PC-9 (cell line): Measurements from ENCODE around the gene FHAD1. TPM values are rescaled to one million over a fixed set of nuclear protein-coding genes. Genes with fewer than 3 reads are reported as not detected.

ENCODE experiments used
- BruUV-seq: library from RNA; stranded (reverse); fragments of 400-500 nt; replicated peaks from 2 replicates; lab custom pipeline; 2021; lab: Mats Ljungman, UMichigan
- CTCF ChIA-PET: fragments of 300-600 bp; sonication (Branson Sonifier 250); formaldehyde crosslinking; loops from one replicate; lab custom pipeline; 2022; ENCODE audit warnings: antibody characterized with exemption; lab: Charles Lee
- POLR2A ChIA-PET: fragments of 300-600 bp; sonication (Branson Sonifier 250); formaldehyde crosslinking; loops from one replicate; lab custom pipeline; 2022; ENCODE audit warnings: antibody characterized with exemption; ENCODE audit not compliant: unreplicated experiment; lab: Charles Lee
- DNase-seq, 2 experiments: peaks; one replicate each; pipeline versions ENCODE4 v3.0.0 to v3.0.0-alpha.2; 2015 to 2022; ENCODE audit warnings: mixed read lengths in 1 of 2
- H2AFZ ChIP-seq: fragments of 200-600 bp; sonication (generic); 2 replicates; pipeline ENCODE4 v1.8.1; 2017; ENCODE audit warnings: antibody characterized with exemption
- H3F3A ChIP-seq: fragments of 200-600 bp; sonication (generic); 2 replicates; pipeline ENCODE4 v1.8.1; 2017; ENCODE audit warnings: antibody characterized with exemption, mild to moderate bottlenecking, low read depth; ENCODE audit not compliant: insufficient read depth
- H3K27ac ChIP-seq: fragments of 200-600 bp; sonication (generic); 2 replicates; pipeline ENCODE4 v1.6.1; 2016; ENCODE audit warnings: mixed run types
- H3K27me3 ChIP-seq: fragments of 200-600 bp; sonication (generic); 2 replicates; pipeline ENCODE4 v1.6.1; 2016; ENCODE audit warnings: low read depth, mixed run types; ENCODE audit not compliant: insufficient read depth
- H3K36me3 ChIP-seq: fragments of 200-600 bp; sonication (generic); 2 replicates; pipeline ENCODE4 v1.6.1; 2016; ENCODE audit warnings: low read depth, mixed run types
- H3K4me1 ChIP-seq: fragments of 200-600 bp; sonication (generic); replicated peaks from 2 replicates; pipeline ENCODE4 v1.6.1; 2016; ENCODE audit warnings: mixed run types; ENCODE audit not compliant: insufficient read depth
- H3K4me2 ChIP-seq: fragments of 200-600 bp; sonication (generic); 2 replicates; pipeline ENCODE4 v1.6.1; 2017; ENCODE audit warnings: mixed run types
- H3K4me3 ChIP-seq: fragments of 200-600 bp; sonication (generic); 2 replicates; pipeline ENCODE4 v1.6.1; 2016; ENCODE audit warnings: mixed run types
- H3K79me2 ChIP-seq: fragments of 200-600 bp; sonication (generic); 2 replicates; pipeline ENCODE4 v1.6.1; 2017; ENCODE audit warnings: low read depth, mixed run types
- H3K9me2 ChIP-seq: fragments of 200-600 bp; sonication (generic); 2 replicates; pipeline ENCODE4 v1.8.1; 2017; ENCODE audit warnings: mild to moderate bottlenecking; ENCODE audit not compliant: insufficient read depth
- H3K9me3 ChIP-seq: fragments of 200-600 bp; sonication (generic); 2 replicates; pipeline ENCODE4 v1.8.1; 2016; ENCODE audit warnings: low read depth; ENCODE audit not compliant: insufficient read depth
- H4K20me1 ChIP-seq: fragments of 200-600 bp; sonication (generic); 2 replicates; pipeline ENCODE4 v1.8.1; 2017; ENCODE audit not compliant: insufficient read depth
- EZH2 ChIP-seq: fragments of 200-600 bp; sonication (generic); IDR thresholded peaks from 2 replicates; pipeline ENCODE4 v1.8.0; 2017; ENCODE audit warnings: antibody characterized with exemption, low read depth
- intact Hi-C: fragments of 100-400 bp; cut with micrococcal nuclease; formaldehyde crosslinking; loops from one replicate; pipeline ENCODE4 v1.10.0; 2022; ENCODE audit not compliant: unreplicated experiment
- total RNA-seq: library from RNA; stranded (reverse); gene quantifications from 2 replicates; pipeline ENCODE4 v1.2.3, GENCODE V29; 2021
- TF ChIP-seq, protein P1 (sequence below): fragments of 200-600 bp; sonication (generic); conservative IDR thresholded peaks from 2 replicates; pipeline ENCODE4 v1.6.1; 2017; ENCODE audit warnings: mixed run types, antibody characterized with exemption, mild to moderate bottlenecking, moderate library complexity

The FHAD1 gene
- total RNA-seq, 1 experiment from 2014 or later, result 6.9 TPM

DNA sequence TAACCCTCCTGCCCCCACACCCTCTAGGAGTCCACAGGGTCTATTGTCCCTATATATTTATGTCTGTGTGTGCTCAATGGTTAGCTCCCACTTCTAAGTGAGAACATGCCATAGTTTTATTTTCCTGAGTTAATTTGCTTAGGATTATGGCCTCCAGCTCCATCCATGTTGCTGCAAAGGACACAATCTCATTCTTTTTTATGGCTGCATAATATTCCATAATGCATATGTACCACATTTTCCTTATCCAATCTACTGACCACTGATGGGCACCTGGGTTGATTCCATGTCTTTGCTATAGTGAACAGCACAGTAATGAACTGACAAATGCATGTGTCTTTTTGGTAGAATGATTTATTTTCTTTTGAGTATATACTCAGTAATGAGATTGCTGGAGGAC is 13.3 kb upstream of the FHAD1 start:
- H3K79me2 ChIP-seq, result no peaks in the 10 kb centered on the region
- no peaks in the 10 kb centered on the region for H3K9me2 ChIP-seq
- DNase-seq, result no peak
- H3K4me3 ChIP-seq, result no peak overlapping the region
- no peaks in the 10 kb centered on the region for H3K36me3 ChIP-seq
- no peak overlapping the region for H3K27ac ChIP-seq
- H3K27me3 ChIP-seq, result no peaks in the 10 kb centered on the region
- intact Hi-C loops, result no loop called here
- H4K20me1 ChIP-seq, result no peaks in the 10 kb centered on the region
- no TSS peak for BruUV-seq
- CTCF ChIA-PET, result no interaction called here
- POLR2A ChIA-PET, result no interaction called here
- no peaks in the 10 kb centered on the region for H3K4me1 ChIP-seq
- TF ChIP-seq, protein P1, sequence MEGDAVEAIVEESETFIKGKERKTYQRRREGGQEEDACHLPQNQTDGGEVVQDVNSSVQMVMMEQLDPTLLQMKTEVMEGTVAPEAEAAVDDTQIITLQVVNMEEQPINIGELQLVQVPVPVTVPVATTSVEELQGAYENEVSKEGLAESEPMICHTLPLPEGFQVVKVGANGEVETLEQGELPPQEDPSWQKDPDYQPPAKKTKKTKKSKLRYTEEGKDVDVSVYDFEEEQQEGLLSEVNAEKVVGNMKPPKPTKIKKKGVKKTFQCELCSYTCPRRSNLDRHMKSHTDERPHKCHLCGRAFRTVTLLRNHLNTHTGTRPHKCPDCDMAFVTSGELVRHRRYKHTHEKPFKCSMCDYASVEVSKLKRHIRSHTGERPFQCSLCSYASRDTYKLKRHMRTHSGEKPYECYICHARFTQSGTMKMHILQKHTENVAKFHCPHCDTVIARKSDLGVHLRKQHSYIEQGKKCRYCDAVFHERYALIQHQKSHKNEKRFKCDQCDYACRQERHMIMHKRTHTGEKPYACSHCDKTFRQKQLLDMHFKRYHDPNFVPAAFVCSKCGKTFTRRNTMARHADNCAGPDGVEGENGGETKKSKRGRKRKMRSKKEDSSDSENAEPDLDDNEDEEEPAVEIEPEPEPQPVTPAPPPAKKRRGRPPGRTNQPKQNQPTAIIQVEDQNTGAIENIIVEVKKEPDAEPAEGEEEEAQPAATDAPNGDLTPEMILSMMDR, result no peak
- TF ChIP-seq EZH2, result no peak
- H3K9me3 ChIP-seq, result no peaks in the 10 kb centered on the region
- no peak overlapping the region for H2AFZ ChIP-seq
- H3K4me2 ChIP-seq, result no peak overlapping the region
- no peaks in the 10 kb centered on the region for H3F3A ChIP-seq

GRCh38 chr1:15236321-15236721 is 10.7 kb upstream of the FHAD1 start:
- Histone ChIP-seq H3K9me2 (no peaks in the 10 kb centered on the region), H3K27ac (no peak overlapping the region), H4K20me1 (no peaks in the 10 kb centered on the region), H3K27me3 (no peaks in the 10 kb centered on the region), H3K9me3 (no peaks in the 10 kb centered on the region), H2AFZ (no peak overlapping the region), H3F3A (no peaks in the 10 kb centered on the region), H3K4me1 (no peaks in the 10 kb centered on the region), H3K79me2 (no peaks in the 10 kb centered on the region), H3K4me2 (no peak overlapping the region), H3K4me3 (no peak overlapping the region), H3K36me3 (no peaks in the 10 kb centered on the region)
- TF ChIP-seq, protein P1, result no peak
- TF ChIP-seq EZH2, result no peak
- CTCF ChIA-PET, result interaction anchor here (0.6 kb wide), 1 partner anchor 95 kb away, joined by 3 read pairs; no protein-coding TSS in a partner anchor
- DNase-seq, result no peak
- intact Hi-C loops, result no loop called here
- no TSS peak for BruUV-seq
- POLR2A ChIA-PET, result no interaction called here

GRCh38 chr1:15236746-15237145 is 10.3 kb upstream of the FHAD1 start:
- TF ChIP-seq EZH2, result no peak
- TF ChIP-seq, protein P1, result no peak
- H3K9me3 ChIP-seq, result no peaks in the 10 kb centered on the region
- POLR2A ChIA-PET, result no interaction called here
- no peaks in the 10 kb centered on the region for H3K4me1 ChIP-seq
- no peaks in the 10 kb centered on the region for H3K79me2 ChIP-seq
- no peaks in the 10 kb centered on the region for H3K9me2 ChIP-seq
- H3K27me3 ChIP-seq, result no peaks in the 10 kb centered on the region
- DNase-seq, result no peak
- no peak overlapping the region for H3K4me3 ChIP-seq
- H3K27ac ChIP-seq, result no peak overlapping the region
- H3F3A ChIP-seq, result no peaks in the 10 kb centered on the region
- no peak overlapping the region for H2AFZ ChIP-seq
- CTCF ChIA-PET, result interaction anchor here (0.6 kb wide), 1 partner anchor 96 kb away, joined by 3 read pairs; no protein-coding TSS in a partner anchor
- BruUV-seq, result no TSS peak
- H3K36me3 ChIP-seq, result no peaks in the 10 kb centered on the region
- no peaks in the 10 kb centered on the region for H4K20me1 ChIP-seq
- no peak overlapping the region for H3K4me2 ChIP-seq
- intact Hi-C loops, result no loop called here
